ENCODE results near the gene CRTC3. TPM values are rescaled to one million over a fixed set of nuclear protein-coding genes. Genes with fewer than 3 reads are reported as not detected.
A peak's percentile ranks its signal among the peaks of the same experiment; 100 is the strongest.
"Not testable (repeated sequence)": the region's sequence is repeated elsewhere in the genome, so short reads cannot be mapped to it uniquely, and the experiment has no call there.

CRTC3 gene
- total and polyA plus RNA-seq, 4 donors = 17.0 to 32.5 (median 24.9) TPM

- 85% methylated on average over 2 of the region's 2 CpGs for WGBS (ENCODE audit: insufficient coverage)
- DNase-seq (ENCODE audit: low read depth in 4 of 6, low spot score in 6 of 6) = no peak
- Histone ChIP-seq H3K27ac (ENCODE audit: low read depth, low read length) (no peak overlapping the region), H3K27me3 (ENCODE audit: control insufficient read depth, insufficient read depth, low read length) (no peaks in the 10 kb centered on the region), H3K4me1 (ENCODE audit: control insufficient read depth, insufficient read depth, low read length) (no peaks in the 10 kb centered on the region), H3K4me3 (ENCODE audit: low read depth, low read length) (no peak overlapping the region), H3K9me3 (ENCODE audit: control insufficient read depth, insufficient read depth, low read length) (no peaks in the 10 kb centered on the region), H3K36me3 (ENCODE audit: control insufficient read depth, insufficient read depth, low read length) (no peaks in the 10 kb centered on the region)
Observed at GRCh38 chr15:90513448-90513847, 16.3 kb upstream of the CRTC3 start.

GRCh38 chr15:90513893-90514292 is 15.8 kb upstream of the CRTC3 start:
- H3K4me1 ChIP-seq (ENCODE audit: control insufficient read depth, insufficient read depth, low read length); H3K27ac ChIP-seq (ENCODE audit: low read depth, low read length); H3K9me3 ChIP-seq (ENCODE audit: control insufficient read depth, insufficient read depth, low read length); H3K27me3 ChIP-seq (ENCODE audit: control insufficient read depth, insufficient read depth, low read length); H3K4me3 ChIP-seq (ENCODE audit: low read depth, low read length); H3K36me3 ChIP-seq (ENCODE audit: control insufficient read depth, insufficient read depth, low read length); DNase-seq (ENCODE audit: low read depth in 4 of 6, low spot score in 6 of 6): not testable (repeated sequence)
- no CpG with 5 or more reads among the region's 2 CpGs for WGBS (ENCODE audit: insufficient coverage)

- Histone ChIP-seq H3K4me3 (ENCODE audit: low read depth, low read length) (no peak overlapping the region), H3K27me3 (ENCODE audit: control insufficient read depth, insufficient read depth, low read length) (no peaks in the 10 kb centered on the region), H3K36me3 (ENCODE audit: control insufficient read depth, insufficient read depth, low read length) (no peaks in the 10 kb centered on the region), H3K9me3 (ENCODE audit: control insufficient read depth, insufficient read depth, low read length) (no peaks in the 10 kb centered on the region), H3K4me1 (ENCODE audit: control insufficient read depth, insufficient read depth, low read length) (no peaks in the 10 kb centered on the region), H3K27ac (ENCODE audit: low read depth, low read length) (no peak overlapping the region)
- no CpG with 5 or more reads among the region's 1 CpG for WGBS (ENCODE audit: insufficient coverage)
- DNase-seq (ENCODE audit: low read depth in 4 of 6, low spot score in 6 of 6) = no peak
Observed at GRCh38 chr15:90519688-90520087, 10.0 kb upstream of the CRTC3 start.

- Histone ChIP-seq H3K36me3 (ENCODE audit: control insufficient read depth, insufficient read depth, low read length) (no peaks in the 10 kb centered on the region), H3K4me1 (ENCODE audit: control insufficient read depth, insufficient read depth, low read length) (no peaks in the 10 kb centered on the region), H3K27me3 (ENCODE audit: control insufficient read depth, insufficient read depth, low read length) (no peaks in the 10 kb centered on the region), H3K9me3 (ENCODE audit: control insufficient read depth, insufficient read depth, low read length) (no peaks in the 10 kb centered on the region), H3K4me3 (ENCODE audit: low read depth, low read length) (no peak overlapping the region), H3K27ac (ENCODE audit: low read depth, low read length) (no peak overlapping the region)
- no peak for DNase-seq (ENCODE audit: low read depth in 4 of 6, low spot score in 6 of 6)
- WGBS (ENCODE audit: insufficient coverage) = 92% methylated on average over 3 of the region's 5 CpGs
Observed at GRCh38 chr15:90520365-90520764, 9.4 kb upstream of the CRTC3 start.

DNA sequence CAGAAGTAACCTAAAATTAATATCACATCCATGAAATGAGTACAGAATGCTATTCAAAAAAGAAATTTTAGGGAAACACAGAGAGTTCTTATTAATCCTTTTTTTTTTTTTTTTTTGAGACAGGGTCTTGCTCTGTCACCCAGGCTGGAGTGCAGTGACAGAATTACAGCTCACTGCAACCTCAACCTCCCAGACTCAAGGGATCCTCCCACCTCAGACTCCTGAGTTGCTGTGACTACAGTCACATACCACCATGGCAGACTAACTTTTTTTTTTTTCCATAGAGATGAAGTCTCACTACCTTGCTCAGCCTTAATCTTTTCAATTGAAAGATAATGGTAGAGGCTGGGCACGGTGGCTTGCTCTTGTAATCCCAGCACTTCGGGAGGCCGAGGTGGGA is 6.3 kb upstream of the CRTC3 start:
- no peaks in the 10 kb centered on the region for H3K27me3 ChIP-seq (ENCODE audit: control insufficient read depth, insufficient read depth, low read length)
- H3K27ac ChIP-seq (ENCODE audit: low read depth, low read length) = no peak overlapping the region
- no peaks in the 10 kb centered on the region for H3K36me3 ChIP-seq (ENCODE audit: control insufficient read depth, insufficient read depth, low read length)
- 100% methylated on average over 2 of the region's 3 CpGs for WGBS (ENCODE audit: insufficient coverage)
- no peak overlapping the region for H3K4me3 ChIP-seq (ENCODE audit: low read depth, low read length)
- no peaks in the 10 kb centered on the region for H3K9me3 ChIP-seq (ENCODE audit: control insufficient read depth, insufficient read depth, low read length)
- no peak for DNase-seq (ENCODE audit: low read depth in 4 of 6, low spot score in 6 of 6)
- H3K4me1 ChIP-seq (ENCODE audit: control insufficient read depth, insufficient read depth, low read length) = no peaks in the 10 kb centered on the region

DNA sequence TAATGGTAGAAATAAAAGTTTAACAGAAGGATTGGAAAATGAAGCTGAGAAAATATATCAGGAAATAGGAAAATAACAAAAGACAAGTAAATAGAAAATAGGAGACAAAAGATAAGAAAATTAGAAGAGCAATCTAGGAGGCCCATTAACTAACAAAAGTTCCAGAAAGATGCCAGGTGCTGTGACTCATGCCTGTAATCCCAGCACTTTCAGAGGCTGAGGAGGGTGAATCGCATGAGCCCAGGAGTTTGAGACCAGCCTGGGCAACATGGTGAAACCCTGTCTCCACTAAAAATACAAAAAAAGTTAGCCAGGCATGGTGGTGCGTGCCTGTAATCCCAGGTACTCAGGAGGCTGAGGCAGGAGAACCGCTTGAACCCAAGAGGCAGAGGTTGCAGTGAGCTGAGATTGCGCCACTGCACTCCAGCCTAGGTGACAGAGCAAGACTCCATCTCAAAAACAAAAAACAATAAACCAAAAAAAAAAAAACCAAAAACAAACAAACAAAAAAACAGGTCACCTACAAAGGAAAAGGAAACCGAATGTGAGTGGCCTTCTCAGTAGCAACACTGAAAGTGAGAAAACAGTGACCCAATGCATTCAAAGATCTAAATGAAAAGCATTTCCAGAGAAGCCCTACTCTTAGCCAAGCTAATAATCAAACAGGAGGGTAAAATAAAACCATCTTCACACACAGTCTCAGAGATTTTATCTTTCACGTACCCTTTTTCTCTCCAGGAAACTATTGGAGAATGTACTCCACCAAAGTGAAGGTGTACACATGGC is 5.5 kb upstream of the CRTC3 start:
- WGBS (ENCODE audit: insufficient coverage) = 90% methylated on average over 4 of the region's 6 CpGs
- not testable (repeated sequence) for H3K27ac ChIP-seq (ENCODE audit: low read depth, low read length); H3K27me3 ChIP-seq (ENCODE audit: control insufficient read depth, insufficient read depth, low read length); H3K4me3 ChIP-seq (ENCODE audit: low read depth, low read length); H3K4me1 ChIP-seq (ENCODE audit: control insufficient read depth, insufficient read depth, low read length); H3K36me3 ChIP-seq (ENCODE audit: control insufficient read depth, insufficient read depth, low read length); H3K9me3 ChIP-seq (ENCODE audit: control insufficient read depth, insufficient read depth, low read length); DNase-seq (ENCODE audit: low read depth in 4 of 6, low spot score in 6 of 6)

DNA sequence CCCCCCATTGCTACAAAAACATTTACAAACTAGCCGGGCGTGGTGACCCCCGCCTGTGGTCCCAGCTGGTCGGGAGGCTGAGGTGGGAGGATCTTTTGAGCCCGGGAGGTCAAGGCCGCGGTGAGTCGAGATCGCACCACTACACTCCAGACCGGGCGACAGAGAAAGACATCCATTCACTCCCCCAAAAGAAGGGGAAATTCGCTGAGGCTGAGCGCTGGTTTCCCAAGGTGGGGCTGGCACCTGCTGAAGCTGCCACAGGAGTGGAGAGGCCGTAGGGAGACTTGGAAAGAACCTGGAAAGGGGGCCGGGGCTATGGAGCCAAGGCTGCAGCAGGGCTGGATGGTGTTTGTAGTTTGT is 732 bp upstream of the CRTC3 start:
- H3K27ac ChIP-seq (ENCODE audit: low read depth, low read length) = peak overlapping the region; percentile 78
- no peak for DNase-seq (ENCODE audit: low read depth in 4 of 6, low spot score in 6 of 6)

DNA sequence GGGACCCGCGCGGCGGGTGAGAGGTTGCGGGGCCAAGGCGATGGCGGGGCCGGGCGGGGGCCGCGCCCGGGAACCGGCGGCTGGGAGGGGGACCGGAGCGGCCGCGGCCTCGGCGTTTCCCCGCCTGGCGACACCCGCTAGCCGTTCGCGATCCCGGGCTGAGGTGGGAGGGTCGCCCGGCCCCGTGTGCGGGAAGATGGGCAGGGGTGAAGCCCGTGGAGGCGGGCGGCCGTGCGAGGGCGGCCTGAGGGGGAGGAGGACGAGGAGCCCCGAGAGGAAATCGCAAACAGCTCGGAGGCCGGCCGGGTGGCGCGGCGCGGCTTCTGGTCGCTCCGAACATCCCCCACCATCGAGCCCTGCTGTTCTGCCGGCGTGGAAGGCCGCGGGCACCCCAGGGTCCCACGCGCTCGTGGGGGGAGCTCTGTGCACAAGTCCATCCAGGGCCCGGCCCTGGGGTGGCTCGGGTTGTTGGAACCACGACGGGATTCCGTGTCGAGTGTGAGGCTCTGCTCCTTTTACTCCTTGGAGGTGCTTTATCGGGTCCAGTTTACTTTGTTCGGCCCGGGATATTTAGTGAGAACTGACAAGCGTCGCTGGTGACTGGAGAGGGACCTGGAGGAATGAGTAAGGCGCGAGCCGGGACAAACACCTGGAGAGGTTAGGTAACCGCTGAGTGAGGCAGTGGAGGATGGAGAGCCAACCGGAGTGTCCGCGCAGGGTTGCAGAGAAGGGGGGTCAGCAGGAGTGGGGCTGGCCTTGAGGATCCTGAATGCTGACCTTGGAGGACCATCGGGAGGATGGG is 728 bp downstream of the CRTC3 start:
- Histone ChIP-seq H3K4me1 (ENCODE audit: control insufficient read depth, insufficient read depth, low read length) (peaks cover 13% of the 10 kb centered on the region), H3K9me3 (ENCODE audit: control insufficient read depth, insufficient read depth, low read length) (no peaks in the 10 kb centered on the region), H3K36me3 (ENCODE audit: control insufficient read depth, insufficient read depth, low read length) (no peaks in the 10 kb centered on the region), H3K27me3 (ENCODE audit: control insufficient read depth, insufficient read depth, low read length) (no peaks in the 10 kb centered on the region), H3K4me3 (ENCODE audit: low read depth, low read length) (peak overlapping the region; percentile 81), H3K27ac (ENCODE audit: low read depth, low read length) (peak overlapping the region; percentile 84)
- peak in 4 of 6 donors; percentile 19 to 78 (median 46) for DNase-seq (ENCODE audit: low read depth in 4 of 6, low spot score in 6 of 6)
- WGBS (ENCODE audit: insufficient coverage) = under 1% methylated on average over 72 of the region's 76 CpGs

More for the DNA sequence above, 732 bp upstream of the CRTC3 start:
- Histone ChIP-seq H3K4me1 (ENCODE audit: control insufficient read depth, insufficient read depth, low read length) (peaks cover 13% of the 10 kb centered on the region), H3K4me3 (ENCODE audit: low read depth, low read length) (peak overlapping the region; percentile 62), H3K27me3 (ENCODE audit: control insufficient read depth, insufficient read depth, low read length) (no peaks in the 10 kb centered on the region), H3K36me3 (ENCODE audit: control insufficient read depth, insufficient read depth, low read length) (no peaks in the 10 kb centered on the region), H3K9me3 (ENCODE audit: control insufficient read depth, insufficient read depth, low read length) (no peaks in the 10 kb centered on the region)
- 54% methylated on average over 3 of the region's 15 CpGs for WGBS (ENCODE audit: insufficient coverage)

DNA sequence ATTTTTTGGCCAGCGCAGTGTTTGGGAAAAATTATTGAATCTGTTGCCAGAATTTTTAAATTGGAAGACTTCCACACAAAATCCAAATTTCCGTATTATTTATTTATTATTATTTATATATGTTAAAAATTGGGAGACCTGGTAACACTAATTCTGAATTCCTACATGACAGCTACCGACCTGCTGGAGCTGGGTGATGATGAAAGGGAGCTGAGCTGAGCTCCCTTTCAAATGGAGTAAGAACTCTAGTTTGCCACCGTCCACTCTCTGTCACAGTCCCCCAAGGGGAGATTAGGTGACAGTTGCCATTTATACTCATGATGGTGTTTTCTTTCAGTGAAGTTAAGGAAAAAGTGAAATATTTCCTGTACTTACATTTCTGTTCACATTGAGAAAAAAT is 1.4 kb downstream of the CRTC3 start:
- DNase-seq (ENCODE audit: low read depth in 4 of 6, low spot score in 6 of 6) = peak in 3 of 6 donors; percentile 0 to 28 (median 18)
- H3K4me3 ChIP-seq (ENCODE audit: low read depth, low read length) = peak overlapping the region; percentile 81
- no peaks in the 10 kb centered on the region for H3K9me3 ChIP-seq (ENCODE audit: control insufficient read depth, insufficient read depth, low read length)
- H3K36me3 ChIP-seq (ENCODE audit: control insufficient read depth, insufficient read depth, low read length) = no peaks in the 10 kb centered on the region
- WGBS (ENCODE audit: insufficient coverage) = no CpG with 5 or more reads among the region's 4 CpGs
- H3K4me1 ChIP-seq (ENCODE audit: control insufficient read depth, insufficient read depth, low read length) = peaks cover 13% of the 10 kb centered on the region
- peak overlapping the region; percentile 84 for H3K27ac ChIP-seq (ENCODE audit: low read depth, low read length)
- no peaks in the 10 kb centered on the region for H3K27me3 ChIP-seq (ENCODE audit: control insufficient read depth, insufficient read depth, low read length)

DNA sequence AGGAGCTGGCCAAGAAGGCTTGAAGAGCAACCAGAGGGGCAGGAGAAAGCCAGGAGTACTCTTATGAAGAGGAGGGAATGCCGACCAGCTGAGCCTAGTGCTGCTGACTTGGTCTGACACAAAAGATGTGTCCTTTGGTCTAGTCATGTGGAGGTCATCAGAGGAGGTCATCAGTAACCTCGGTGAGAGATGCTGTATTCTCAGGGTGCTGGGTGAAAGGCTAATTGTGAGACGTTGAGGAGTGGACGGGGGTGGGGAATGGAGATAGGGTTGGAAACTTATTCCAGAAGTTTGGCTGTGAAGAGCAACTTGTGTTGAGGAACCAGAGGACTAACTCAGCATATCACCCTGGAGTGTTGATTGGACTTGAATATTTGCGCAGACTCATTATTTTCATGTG is 5.5 kb downstream of the CRTC3 start:
- Histone ChIP-seq H3K27ac (ENCODE audit: low read depth, low read length) (no peak overlapping the region), H3K36me3 (ENCODE audit: control insufficient read depth, insufficient read depth, low read length) (peaks cover 4% of the 10 kb centered on the region), H3K4me3 (ENCODE audit: low read depth, low read length) (no peak overlapping the region), H3K4me1 (ENCODE audit: control insufficient read depth, insufficient read depth, low read length) (peaks cover 4% of the 10 kb centered on the region), H3K9me3 (ENCODE audit: control insufficient read depth, insufficient read depth, low read length) (no peaks in the 10 kb centered on the region), H3K27me3 (ENCODE audit: control insufficient read depth, insufficient read depth, low read length) (no peaks in the 10 kb centered on the region)
- no peak for DNase-seq (ENCODE audit: low read depth in 4 of 6, low spot score in 6 of 6)
- WGBS (ENCODE audit: insufficient coverage) = 75% methylated on average over 4 of the region's 5 CpGs

All from spinal cord (tissue), 10 donors.